ENCODE data around the gene PYY.
"Not testable (repeated sequence)": the region's sequence is repeated elsewhere in the genome, so short reads cannot be mapped to it uniquely, and the experiment has no call there.

PYY gene

GRCh38 chr17:43953746-43954145 is at the start of gene PYY:
Gene PYY, minus strand, starts transcription at chr17:43953940. Its CDS starts 457 bp downstream, at chr17:43953483.
- Histone ChIP-seq H3K4me1 (ENCODE audit: insufficient read depth, insufficient read length) (peaks cover 7% of the 10 kb centered on the region), H3K9ac (ENCODE audit: insufficient read length, low read depth) (peak within 1 kb of the TSS; percentile 96), H3K9me3 (ENCODE audit: insufficient read depth, low read length) (no peaks in the 10 kb centered on the region), H3K4me3 (ENCODE audit: insufficient read length, low read depth) (peak within 1 kb of the TSS; percentile 68), H3K27me3 (ENCODE audit: insufficient read depth, insufficient read length) (no peaks in the 10 kb centered on the region), H3K36me3 (ENCODE audit: insufficient read depth, insufficient read length, low read length) (no peaks in the 10 kb centered on the region)
- DNase-seq (ENCODE audit: low read depth, low spot score), result no peak
- TF ChIP-seq ZNF274 (IDR thresholded peaks at IDR 0.05; ENCODE audit: low read depth, low read length) (no peak), SUZ12 (IDR thresholded peaks at IDR 0.05; ENCODE audit: extremely low read depth, insufficient read depth, insufficient read length) (no peak), YY1 (IDR thresholded peaks at IDR 0.05; ENCODE audit: insufficient read depth, insufficient read length) (no peak)

- H3K4me3 ChIP-seq (ENCODE audit: insufficient read length, low read depth), result no peak overlapping the region
- H3K36me3 ChIP-seq (ENCODE audit: insufficient read depth, insufficient read length, low read length), result no peaks in the 10 kb centered on the region
- no peak for DNase-seq (ENCODE audit: low read depth, low spot score)
- TF ChIP-seq SUZ12 (IDR thresholded peaks at IDR 0.05; ENCODE audit: extremely low read depth, insufficient read depth, insufficient read length) (no peak), ZNF274 (IDR thresholded peaks at IDR 0.05; ENCODE audit: low read depth, low read length) (no peak), YY1 (IDR thresholded peaks at IDR 0.05; ENCODE audit: insufficient read depth, insufficient read length) (no peak)
- H3K27me3 ChIP-seq (ENCODE audit: insufficient read depth, insufficient read length), result peaks cover 35% of the 10 kb centered on the region
- peaks cover 6% of the 10 kb centered on the region for H3K4me1 ChIP-seq (ENCODE audit: insufficient read depth, insufficient read length)
- no peaks in the 10 kb centered on the region for H3K9me3 ChIP-seq (ENCODE audit: insufficient read depth, low read length)
- no peak overlapping the region for H3K9ac ChIP-seq (ENCODE audit: insufficient read length, low read depth)
These were observed 48.6 kb upstream of the PYY start for GRCh38 chr17:44002141-44002848.

GRCh38 chr17:44001461-44001920 is 47.8 kb upstream of the PYY start:
- Histone ChIP-seq H3K27me3 (ENCODE audit: insufficient read depth, insufficient read length) (peaks cover 35% of the 10 kb centered on the region), H3K9ac (ENCODE audit: insufficient read length, low read depth) (no peak overlapping the region), H3K4me3 (ENCODE audit: insufficient read length, low read depth) (no peak overlapping the region), H3K9me3 (ENCODE audit: insufficient read depth, low read length) (no peaks in the 10 kb centered on the region), H3K36me3 (ENCODE audit: insufficient read depth, insufficient read length, low read length) (no peaks in the 10 kb centered on the region), H3K4me1 (ENCODE audit: insufficient read depth, insufficient read length) (peaks cover 6% of the 10 kb centered on the region)
- TF ChIP-seq SUZ12 (IDR thresholded peaks at IDR 0.05; ENCODE audit: extremely low read depth, insufficient read depth, insufficient read length) (no peak), ZNF274 (IDR thresholded peaks at IDR 0.05; ENCODE audit: low read depth, low read length) (no peak), YY1 (IDR thresholded peaks at IDR 0.05; ENCODE audit: insufficient read depth, insufficient read length) (no peak)
- no peak for DNase-seq (ENCODE audit: low read depth, low spot score)

GRCh38 chr17:44000871-44001460 is 47.2 kb upstream of the PYY start:
- H3K4me3 ChIP-seq (ENCODE audit: insufficient read length, low read depth), result no peak overlapping the region
- H3K36me3 ChIP-seq (ENCODE audit: insufficient read depth, insufficient read length, low read length), result no peaks in the 10 kb centered on the region
- no peaks in the 10 kb centered on the region for H3K9me3 ChIP-seq (ENCODE audit: insufficient read depth, low read length)
- H3K4me1 ChIP-seq (ENCODE audit: insufficient read depth, insufficient read length), result peaks cover 6% of the 10 kb centered on the region
- peaks cover 31% of the 10 kb centered on the region for H3K27me3 ChIP-seq (ENCODE audit: insufficient read depth, insufficient read length)
- no peak for TF ChIP-seq ZNF274 (IDR thresholded peaks at IDR 0.05; ENCODE audit: low read depth, low read length)
- no peak for TF ChIP-seq SUZ12 (IDR thresholded peaks at IDR 0.05; ENCODE audit: extremely low read depth, insufficient read depth, insufficient read length)
- TF ChIP-seq YY1 (IDR thresholded peaks at IDR 0.05; ENCODE audit: insufficient read depth, insufficient read length), result no peak
- DNase-seq (ENCODE audit: low read depth, low spot score), result no peak
- no peak overlapping the region for H3K9ac ChIP-seq (ENCODE audit: insufficient read length, low read depth)

GRCh38 chr17:44000141-44000860 is 46.6 kb upstream of the PYY start:
- no peaks in the 10 kb centered on the region for H3K9me3 ChIP-seq (ENCODE audit: insufficient read depth, low read length)
- TF ChIP-seq YY1 (IDR thresholded peaks at IDR 0.05; ENCODE audit: insufficient read depth, insufficient read length), result no peak
- peaks cover 3% of the 10 kb centered on the region for H3K4me1 ChIP-seq (ENCODE audit: insufficient read depth, insufficient read length)
- H3K27me3 ChIP-seq (ENCODE audit: insufficient read depth, insufficient read length), result peaks cover 24% of the 10 kb centered on the region
- H3K36me3 ChIP-seq (ENCODE audit: insufficient read depth, insufficient read length, low read length), result no peaks in the 10 kb centered on the region
- DNase-seq (ENCODE audit: low read depth, low spot score), result no peak
- H3K9ac ChIP-seq (ENCODE audit: insufficient read length, low read depth), result no peak overlapping the region
- H3K4me3 ChIP-seq (ENCODE audit: insufficient read length, low read depth), result no peak overlapping the region

- no peak overlapping the region for H3K4me3 ChIP-seq (ENCODE audit: insufficient read length, low read depth)
- H3K9me3 ChIP-seq (ENCODE audit: insufficient read depth, low read length), result no peaks in the 10 kb centered on the region
- H3K9ac ChIP-seq (ENCODE audit: insufficient read length, low read depth), result no peak overlapping the region
- H3K4me1 ChIP-seq (ENCODE audit: insufficient read depth, insufficient read length), result peaks cover 3% of the 10 kb centered on the region
- DNase-seq (ENCODE audit: low read depth, low spot score), result no peak
- TF ChIP-seq ZNF274 (IDR thresholded peaks at IDR 0.05; ENCODE audit: low read depth, low read length) (no peak), SUZ12 (IDR thresholded peaks at IDR 0.05; ENCODE audit: extremely low read depth, insufficient read depth, insufficient read length) (no peak)
- peaks cover 11% of the 10 kb centered on the region for H3K27me3 ChIP-seq (ENCODE audit: insufficient read depth, insufficient read length)
- no peaks in the 10 kb centered on the region for H3K36me3 ChIP-seq (ENCODE audit: insufficient read depth, insufficient read length, low read length)
These were observed 45.3 kb upstream of the PYY start for GRCh38 chr17:43999024-43999423.

- Histone ChIP-seq H3K36me3 (ENCODE audit: insufficient read depth, insufficient read length, low read length) (no peaks in the 10 kb centered on the region), H3K4me3 (ENCODE audit: insufficient read length, low read depth) (no peak overlapping the region), H3K9me3 (ENCODE audit: insufficient read depth, low read length) (no peaks in the 10 kb centered on the region), H3K4me1 (ENCODE audit: insufficient read depth, insufficient read length) (peaks cover 3% of the 10 kb centered on the region), H3K9ac (ENCODE audit: insufficient read length, low read depth) (no peak overlapping the region), H3K27me3 (ENCODE audit: insufficient read depth, insufficient read length) (peaks cover 6% of the 10 kb centered on the region)
- TF ChIP-seq YY1 (IDR thresholded peaks at IDR 0.05; ENCODE audit: insufficient read depth, insufficient read length) (no peak), ZNF274 (IDR thresholded peaks at IDR 0.05; ENCODE audit: low read depth, low read length) (no peak), SUZ12 (IDR thresholded peaks at IDR 0.05; ENCODE audit: extremely low read depth, insufficient read depth, insufficient read length) (no peak)
- no peak for DNase-seq (ENCODE audit: low read depth, low spot score)
These were observed 44.8 kb upstream of the PYY start for GRCh38 chr17:43998552-43998951.

- not testable (repeated sequence) for H3K9me3 ChIP-seq (ENCODE audit: insufficient read depth, low read length); H3K4me1 ChIP-seq (ENCODE audit: insufficient read depth, insufficient read length); H3K9ac ChIP-seq (ENCODE audit: insufficient read length, low read depth); H3K27me3 ChIP-seq (ENCODE audit: insufficient read depth, insufficient read length); H3K36me3 ChIP-seq (ENCODE audit: insufficient read depth, insufficient read length, low read length); H3K4me3 ChIP-seq (ENCODE audit: insufficient read length, low read depth); DNase-seq (ENCODE audit: low read depth, low spot score)
These were observed 43.4 kb upstream of the PYY start for GRCh38 chr17:43997180-43997579.
